Mucosa of gallbladder (tissue), 1 donor: ENCODE data around the gene SRSF12. TPM values are rescaled to one million over a fixed set of nuclear protein-coding genes. Genes with fewer than 3 reads are reported as not detected.
"Not testable (repeated sequence)": the region's sequence is repeated elsewhere in the genome, so short reads cannot be mapped to it uniquely, and the experiment has no call there.

Experiments used
- DNase-seq: peaks from one replicate; pipeline ENCODE4 v3.0.0-alpha.2; 2020; ENCODE audit warnings: low spot score
- total RNA-seq: library from RNA; stranded (reverse); gene quantifications from one replicate; pipeline ENCODE4 v1.2.1, GENCODE V29; 2021
- donor health status: DM: no; HTN: no; CAD: no.

The SRSF12 gene
- total RNA-seq, 1 donor from 2014 or later = 2.2 TPM

GRCh38 chr6:89128256-89128671 lies 10.4 kb upstream of the SRSF12 start:
- DNase-seq = not testable (repeated sequence)

GRCh38 chr6:89122625-89123024 lies 4.8 kb upstream of the SRSF12 start:
- no peak for DNase-seq

GRCh38 chr6:89121934-89122333 lies 4.1 kb upstream of the SRSF12 start:
- DNase-seq = no peak

GRCh38 chr6:89120371-89120770 lies 2.5 kb upstream of the SRSF12 start:
- peak; percentile 47 for DNase-seq

- no peak for DNase-seq
Observed at GRCh38 chr6:89118931-89119330, 1.1 kb upstream of the SRSF12 start.

GRCh38 chr6:89116702-89117101 lies 1.2 kb downstream of the SRSF12 start:
- DNase-seq = no peak

GRCh38 chr6:89111933-89112332 lies 5.9 kb downstream of the SRSF12 start:
- no peak for DNase-seq

GRCh38 chr6:89110284-89110683 lies 7.6 kb downstream of the SRSF12 start:
- DNase-seq = no peak

GRCh38 chr6:89100114-89100513 lies 17.8 kb downstream of the SRSF12 start:
- DNase-seq = no peak

- no peak for DNase-seq
Observed at GRCh38 chr6:89098461-89098860, 19.4 kb downstream of the SRSF12 start.

- no peak for DNase-seq
Observed at GRCh38 chr6:89087881-89088280, 30.0 kb downstream of the SRSF12 start.

- DNase-seq = no peak
Observed at GRCh38 chr6:89085409-89086205, 32.3 kb downstream of the SRSF12 start.

- DNase-seq = no peak
Observed at GRCh38 chr6:89084954-89085353, 32.9 kb downstream of the SRSF12 start.

GRCh38 chr6:89084542-89084941 lies 33.3 kb downstream of the SRSF12 start:
- DNase-seq = no peak

- DNase-seq = no peak
Observed at GRCh38 chr6:89082486-89082891, 35.4 kb downstream of the SRSF12 start.

- DNase-seq = peak; percentile 99
Observed at GRCh38 chr6:89081423-89082322, 36.2 kb downstream of the SRSF12 start.

- no peak for DNase-seq
Observed at GRCh38 chr6:89081129-89081422, 36.8 kb downstream of the SRSF12 start.

GRCh38 chr6:89080281-89081128 lies 37.4 kb downstream of the SRSF12 start, which contains the start of gene PNRC1:
Gene PNRC1 (plus strand): TSS chr6:89080751. CDS start chr6:89080895, 144 bp downstream.
- DNase-seq = peak; percentile 100

- peak; percentile 56 for DNase-seq
Observed at GRCh38 chr6:89079511-89080234, 38.2 kb downstream of the SRSF12 start.

GRCh38 chr6:89073840-89074239 lies 44.0 kb downstream of the SRSF12 start:
- DNase-seq = no peak

- DNase-seq = no peak
Observed at GRCh38 chr6:89073014-89073620, 44.8 kb downstream of the SRSF12 start.
